ENCODE results near the gene TREX2. TPM values are rescaled to one million over a fixed set of nuclear protein-coding genes. Genes with fewer than 3 reads are reported as not detected.

TREX2 gene
- total and polyA plus RNA-seq, 2 of the 8 experiments (the other 6 are each of a cell fraction or from before 2014, with no cell fraction given), result 0.71 to 0.80 TPM

- TF ChIP-seq CHD7 (IDR thresholded peaks at IDR 0.05; ENCODE audit: insufficient replicate concordance, low read length), result no peak
- no peak for TF ChIP-seq TAF7 (optimal IDR thresholded peaks at IDR 0.05; ENCODE audit: borderline replicate concordance, low read depth, low read length)
- TF ChIP-seq E2F6 (IDR thresholded peaks at IDR 0.05), result no peak
- TF ChIP-seq YY1 (IDR thresholded peaks at IDR 0.05; ENCODE audit: low read depth, low read length), result no peak
- no peak for TF ChIP-seq RAD21 (IDR thresholded peaks at IDR 0.05 in 1 of 2, conservative IDR thresholded peaks at IDR 0.05 in 1 of 2; ENCODE audit: low read depth in 2 of 2, low read length in 2 of 2)
Observed at GRCh38 chrX:153409414-153410101, 36.3 kb downstream of the TREX2 start (continued).

Measured in H1 (cell line).